Hepatocyte (in vitro differentiated cells): Measurements from ENCODE around the gene ATP9B. TPM values are rescaled to one million over a fixed set of nuclear protein-coding genes. Genes with fewer than 3 reads are reported as not detected.

Source experiments
- DNase-seq: peaks from one replicate; pipeline ENCODE4 v3.0.0-alpha.2; 2016; ENCODE audit warnings: low spot score
- H2AFZ ChIP-seq: fragments of 200-600 bp; sonication (generic); 2 replicates; pipeline ENCODE4 v1.6.0; 2016; ENCODE audit warnings: antibody characterized with exemption, mild to moderate bottlenecking
- H3K27ac ChIP-seq: fragments of 200-600 bp; sonication (generic); 2 replicates; pipeline ENCODE4 v1.5.1; 2016; ENCODE audit warnings: mild to moderate bottlenecking
- H3K27me3 ChIP-seq: fragments of 200-600 bp; sonication (generic); 2 replicates; pipeline ENCODE4 v1.6.1; 2016
- H3K36me3 ChIP-seq: fragments of 200-600 bp; sonication (generic); replicated peaks from 2 replicates; pipeline ENCODE4 v1.5.1; 2016; ENCODE audit warnings: low read depth; ENCODE audit not compliant: insufficient read depth
- H3K4me1 ChIP-seq: fragments of 200-600 bp; sonication (generic); 2 replicates; pipeline ENCODE4 v1.5.1; 2016; ENCODE audit warnings: mild to moderate bottlenecking, moderate library complexity; ENCODE audit not compliant: insufficient read depth
- H3K4me2 ChIP-seq: fragments of 200-600 bp; sonication (generic); 2 replicates; pipeline ENCODE4 v1.6.0; 2016
- H3K4me3 ChIP-seq: fragments of 200-600 bp; sonication (generic); 2 replicates; pipeline ENCODE4 v1.5.1; 2016; ENCODE audit warnings: mild to moderate bottlenecking
- H3K79me2 ChIP-seq: fragments of 200-600 bp; sonication (generic); 2 replicates; pipeline ENCODE4 v1.6.0; 2017; ENCODE audit warnings: mild to moderate bottlenecking
- H3K9me2 ChIP-seq: fragments of 200-600 bp; sonication (generic); replicated peaks from 2 replicates; pipeline ENCODE4 v1.6.0; 2017; ENCODE audit warnings: mild to moderate bottlenecking; ENCODE audit not compliant: insufficient read depth
- H3K9me3 ChIP-seq: fragments of 200-600 bp; sonication (generic); 2 replicates; pipeline ENCODE4 v1.5.1; 2016; ENCODE audit warnings: low read depth, mild to moderate bottlenecking
- H4K20me1 ChIP-seq: fragments of 200-600 bp; sonication (generic); 2 replicates; pipeline ENCODE4 v1.6.0; 2016; ENCODE audit warnings: mild to moderate bottlenecking; ENCODE audit not compliant: insufficient read depth, poor library complexity, severe bottlenecking
- CTCF ChIP-seq: fragments of 200-600 bp; sonication (generic); IDR thresholded peaks from 2 replicates; pipeline ENCODE4 v1.5.1; 2016; ENCODE audit warnings: antibody characterized with exemption, mild to moderate bottlenecking; ENCODE audit not compliant: poor library complexity
- EZH2 ChIP-seq: fragments of 200-600 bp; sonication (generic); IDR thresholded peaks from 2 replicates; pipeline ENCODE4 v1.6.1; 2016; ENCODE audit warnings: antibody characterized with exemption, mild to moderate bottlenecking, borderline replicate concordance
- EZH2phosphoT487 ChIP-seq: fragments of 200-600 bp; sonication (generic); IDR thresholded peaks from one replicate; pipeline ENCODE4 v1.6.1; 2018; ENCODE audit warnings: antibody characterized with exemption, mild to moderate bottlenecking, low read depth, moderate library complexity; ENCODE audit not compliant: unreplicated experiment, severe bottlenecking
- WGBS: methylation state at CpG from one replicate; pipeline ENCODE4 v1.1.6; 2016; ENCODE audit warnings: low lambda C conversion rate; ENCODE audit errors: missing lambda C conversion rate; 5-methylcytosine and 5-hydroxymethylcytosine counted together
- polyA plus RNA-seq: library from polyadenylated mRNA; unstranded; fragments of >200 nt; fragmentation: Nextera tagmentation; extraction: Ambion mirVana; gene quantifications from 2 replicates; pipeline ENCODE4 v1.2.1, GENCODE V29; 2016
- total RNA-seq: library from RNA; depleted of rRNA; stranded (reverse); fragments of >200 nt; gene quantifications from 2 replicates; pipeline ENCODE4 v1.2.3, GENCODE V29; 2014

ATP9B gene
- total and polyA plus RNA-seq, 2 experiments from 2014 or later, result 14.6 to 23.8 TPM

DNA sequence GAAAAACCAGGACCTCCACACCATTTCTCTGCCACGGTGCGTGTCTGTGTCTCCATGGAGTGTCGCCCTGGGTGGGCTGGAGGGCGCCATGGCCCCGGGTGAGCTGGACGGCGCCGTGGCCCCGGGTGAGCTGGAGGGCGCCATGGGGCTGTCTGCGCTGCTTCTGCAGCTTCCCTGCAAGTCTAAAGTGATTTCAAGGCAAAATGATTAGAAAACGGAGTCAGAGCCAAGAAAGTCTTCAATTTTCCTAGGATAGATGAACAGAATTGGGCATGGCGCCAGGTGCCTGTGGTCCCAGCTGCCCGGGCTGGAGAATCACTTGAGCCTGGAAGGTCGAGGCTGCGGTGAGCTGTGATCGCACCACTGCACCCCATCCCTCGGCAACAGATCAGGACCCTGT, 298.8 kb downstream of the ATP9B start:
- DNase-seq, result no peak
- no peak for TF ChIP-seq CTCF
- TF ChIP-seq EZH2, result no peak
- no peak for TF ChIP-seq EZH2phosphoT487
- Histone ChIP-seq H3K4me1 (peaks cover 4% of the 10 kb centered on the region), H3K27me3 (no peaks in the 10 kb centered on the region), H3K79me2 (no peaks in the 10 kb centered on the region), H3K4me3 (no peak overlapping the region), H3K9me2 (no peaks in the 10 kb centered on the region), H3K36me3 (no peaks in the 10 kb centered on the region), H4K20me1 (no peaks in the 10 kb centered on the region), H3K9me3 (no peaks in the 10 kb centered on the region), H3K27ac (no peak overlapping the region), H3K4me2 (no peak overlapping the region), H2AFZ (no peak overlapping the region)
- WGBS, result 80% methylated on average over 18 of the region's 18 CpGs

DNA sequence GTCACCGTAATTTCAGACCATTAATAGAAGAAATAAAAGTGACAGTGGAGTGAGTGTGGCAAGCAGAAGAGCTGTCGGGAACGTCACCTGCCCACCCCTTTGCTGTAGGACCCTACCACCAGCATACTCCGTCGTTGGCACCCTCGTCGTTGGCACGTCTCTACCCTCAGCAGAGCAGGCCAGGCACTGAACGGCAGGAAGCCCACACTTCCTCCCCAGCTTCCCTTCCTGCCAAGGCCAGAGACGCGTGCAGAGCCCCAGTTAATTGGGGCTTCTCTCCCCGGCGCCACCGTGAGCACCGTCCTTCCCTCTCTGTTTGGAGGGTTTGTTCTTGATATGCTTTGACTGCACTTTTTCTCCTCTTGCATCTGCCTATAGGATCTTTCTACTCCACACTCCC, 299.5 kb downstream of the ATP9B start:
- Histone ChIP-seq H3K4me2 (no peak overlapping the region), H3K36me3 (no peaks in the 10 kb centered on the region), H3K4me1 (peaks cover 4% of the 10 kb centered on the region), H4K20me1 (no peaks in the 10 kb centered on the region), H3K9me2 (no peaks in the 10 kb centered on the region), H2AFZ (no peak overlapping the region), H3K4me3 (no peak overlapping the region), H3K79me2 (no peaks in the 10 kb centered on the region), H3K27me3 (no peaks in the 10 kb centered on the region), H3K9me3 (no peaks in the 10 kb centered on the region), H3K27ac (no peak overlapping the region)
- DNase-seq, result no peak
- 97% methylated on average over 15 of the region's 15 CpGs for WGBS
- TF ChIP-seq CTCF (no peak), EZH2 (no peak), EZH2phosphoT487 (no peak)

- no peaks in the 10 kb centered on the region for H3K9me3 ChIP-seq
- WGBS, result 93% methylated on average over 14 of the region's 14 CpGs
- no peaks in the 10 kb centered on the region for H3K79me2 ChIP-seq
- H3K27me3 ChIP-seq, result no peaks in the 10 kb centered on the region
- no peak overlapping the region for H2AFZ ChIP-seq
- no peak overlapping the region for H3K4me3 ChIP-seq
- TF ChIP-seq EZH2 (no peak), CTCF (no peak), EZH2phosphoT487 (no peak)
- H3K27ac ChIP-seq, result no peak overlapping the region
- H3K9me2 ChIP-seq, result no peaks in the 10 kb centered on the region
- no peaks in the 10 kb centered on the region for H3K36me3 ChIP-seq
- no peak for DNase-seq
- H3K4me1 ChIP-seq, result no peaks in the 10 kb centered on the region
- H4K20me1 ChIP-seq, result no peaks in the 10 kb centered on the region
- no peak overlapping the region for H3K4me2 ChIP-seq
Measured at GRCh38 chr18:79371561-79372121, 302.4 kb downstream of the ATP9B start.

- Histone ChIP-seq H2AFZ (no peak overlapping the region), H3K4me2 (no peak overlapping the region), H3K4me1 (no peaks in the 10 kb centered on the region), H3K36me3 (no peaks in the 10 kb centered on the region), H3K9me3 (no peaks in the 10 kb centered on the region), H3K79me2 (no peaks in the 10 kb centered on the region), H3K4me3 (no peak overlapping the region), H3K27ac (no peak overlapping the region), H3K27me3 (no peaks in the 10 kb centered on the region), H4K20me1 (no peaks in the 10 kb centered on the region), H3K9me2 (no peaks in the 10 kb centered on the region)
- 92% methylated on average over 10 of the region's 10 CpGs for whole genome bisulfite sequencing
- TF ChIP-seq CTCF, result no peak
- TF ChIP-seq EZH2phosphoT487, result no peak
- TF ChIP-seq EZH2, result no peak
- DNase-seq, result no peak
Measured at GRCh38 chr18:79372461-79372860, 303.3 kb downstream of the ATP9B start.
